SK-N-MC (cell line): ENCODE data around the gene PTGIS.

ENCODE experiments used
- EZH2 ChIP-seq: fragments of 200-600 bp; sonication (generic); IDR thresholded peaks from one replicate; pipeline ENCODE4 v1.6.1; 2017; ENCODE audit warnings: antibody characterized with exemption
- FOXP2 ChIP-seq: optimal IDR thresholded peaks from 2 replicates; pipeline ENCODE3; 2011; ENCODE audit warnings: mild to moderate bottlenecking, moderate library complexity; ENCODE audit not compliant: insufficient read depth; ENCODE audit errors: extremely low read length, control extremely low read depth
- POLR2AphosphoS5 ChIP-seq: IDR thresholded peaks from 2 replicates; pipeline ENCODE4 v1.6.1; 2012; ENCODE audit warnings: mild to moderate bottlenecking, low read depth, low read length, borderline replicate concordance

DNA sequence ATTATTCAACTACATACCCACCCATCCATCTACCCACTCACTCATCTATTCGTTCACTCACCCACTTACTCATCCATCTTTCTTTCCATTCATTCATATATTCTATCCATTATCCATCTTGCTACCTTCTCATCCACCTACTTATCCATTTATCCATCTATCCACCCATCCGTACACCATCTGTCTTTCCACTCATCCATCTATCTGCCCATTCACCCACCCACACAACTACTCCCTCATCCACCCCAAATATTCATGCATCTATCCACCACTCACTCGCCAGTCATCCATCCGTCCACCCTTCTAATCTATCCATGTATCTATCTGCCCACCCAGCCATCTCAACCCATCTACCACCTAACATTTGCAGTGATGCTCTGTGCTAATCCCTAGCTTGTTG, 71.9 kb downstream of the PTGIS start:
- TF ChIP-seq EZH2 = no peak
- no peak for TF ChIP-seq POLR2AphosphoS5
- TF ChIP-seq FOXP2 = no peak
